ENCODE measurements around the gene LTK.

LTK gene

DNA sequence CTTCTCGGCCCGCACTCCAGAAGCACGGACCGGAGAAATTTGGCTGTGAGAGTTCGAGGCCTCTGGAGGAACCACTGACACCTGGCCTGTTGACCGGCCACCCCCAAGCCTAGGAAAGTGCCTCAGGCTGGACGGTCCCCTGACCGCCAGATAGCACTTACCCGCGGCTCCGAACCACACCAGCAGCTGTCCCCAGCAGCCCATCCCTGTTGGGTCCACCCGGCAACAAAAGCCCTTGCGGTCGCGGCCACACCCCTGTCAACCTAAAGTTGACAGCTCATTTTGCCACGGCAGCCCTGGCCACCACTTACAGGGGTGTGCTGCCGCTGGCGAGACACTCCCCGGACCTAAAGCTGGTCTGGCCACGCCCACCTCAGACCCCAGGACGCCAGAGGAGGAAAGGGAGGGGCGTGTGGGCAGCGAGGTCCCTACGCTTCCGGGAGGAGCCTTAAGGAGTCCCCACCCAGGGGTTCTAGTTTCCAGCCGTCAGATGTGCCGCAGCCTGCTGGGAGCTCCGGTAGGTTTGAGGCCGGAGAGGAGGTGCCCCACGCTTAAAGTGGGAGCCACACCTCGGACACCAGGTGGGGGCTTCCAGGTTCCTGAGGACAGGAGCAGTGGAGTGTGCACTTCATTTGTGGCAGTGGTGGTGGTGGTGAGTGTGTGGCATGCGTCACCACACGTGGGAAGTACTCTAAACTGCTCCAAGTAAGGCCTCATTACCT is at the start of gene LTK:
Gene LTK (minus strand): TSS at position 322 of the 722 bp plus-strand sequence. CDS start 118 bp downstream, at position 204.
- H3K27ac ChIP-seq (ENCODE audit: low read length): no peak within 1 kb of the TSS
- H3K4me3 ChIP-seq (ENCODE audit: low read depth in 1 of 2, low read length in 2 of 2): no peak within 1 kb of the TSS
- no peaks in the 10 kb centered on the region for H3K27me3 ChIP-seq (ENCODE audit: insufficient read depth, low read length, poor library complexity)
- no peaks in the 10 kb centered on the region for H3K9me3 ChIP-seq (ENCODE audit: insufficient read depth, low read length, severe bottlenecking)
- peaks cover 13% of the 10 kb centered on the region; the same call in 1 of the 2 replicates for H3K36me3 ChIP-seq (ENCODE audit: insufficient read depth, low read length)
- H3K79me2 ChIP-seq (ENCODE audit: insufficient read depth, low read length): no peaks in the 10 kb centered on the region
- H2AFZ ChIP-seq (ENCODE audit: low read depth, low read length): no peak within 1 kb of the TSS
- H3K4me2 ChIP-seq (ENCODE audit: insufficient read depth, low read length): no peak within 1 kb of the TSS
- ATAC-seq (ENCODE audit: insufficient read depth, low read depth) (no peak), DNase-seq (no peak)
- H3K4me1 ChIP-seq (ENCODE audit: insufficient read depth, low read length): no peaks in the 10 kb centered on the region
- no peak within 1 kb of the TSS for H3K9ac ChIP-seq (ENCODE audit: low read depth, low read length)
- H4K20me1 ChIP-seq (ENCODE audit: insufficient read depth, low read length): no peaks in the 10 kb centered on the region
- TF ChIP-seq, protein P1, sequence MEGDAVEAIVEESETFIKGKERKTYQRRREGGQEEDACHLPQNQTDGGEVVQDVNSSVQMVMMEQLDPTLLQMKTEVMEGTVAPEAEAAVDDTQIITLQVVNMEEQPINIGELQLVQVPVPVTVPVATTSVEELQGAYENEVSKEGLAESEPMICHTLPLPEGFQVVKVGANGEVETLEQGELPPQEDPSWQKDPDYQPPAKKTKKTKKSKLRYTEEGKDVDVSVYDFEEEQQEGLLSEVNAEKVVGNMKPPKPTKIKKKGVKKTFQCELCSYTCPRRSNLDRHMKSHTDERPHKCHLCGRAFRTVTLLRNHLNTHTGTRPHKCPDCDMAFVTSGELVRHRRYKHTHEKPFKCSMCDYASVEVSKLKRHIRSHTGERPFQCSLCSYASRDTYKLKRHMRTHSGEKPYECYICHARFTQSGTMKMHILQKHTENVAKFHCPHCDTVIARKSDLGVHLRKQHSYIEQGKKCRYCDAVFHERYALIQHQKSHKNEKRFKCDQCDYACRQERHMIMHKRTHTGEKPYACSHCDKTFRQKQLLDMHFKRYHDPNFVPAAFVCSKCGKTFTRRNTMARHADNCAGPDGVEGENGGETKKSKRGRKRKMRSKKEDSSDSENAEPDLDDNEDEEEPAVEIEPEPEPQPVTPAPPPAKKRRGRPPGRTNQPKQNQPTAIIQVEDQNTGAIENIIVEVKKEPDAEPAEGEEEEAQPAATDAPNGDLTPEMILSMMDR (IDR thresholded peaks at IDR 0.05; ENCODE audit: borderline replicate concordance, extremely low read depth, low read length, poor library complexity, severe bottlenecking): no peak
- no peak for TF ChIP-seq EZH2 (IDR thresholded peaks at IDR 0.05; ENCODE audit: borderline replicate concordance, low read depth, low read length, severe bottlenecking)

DNA sequence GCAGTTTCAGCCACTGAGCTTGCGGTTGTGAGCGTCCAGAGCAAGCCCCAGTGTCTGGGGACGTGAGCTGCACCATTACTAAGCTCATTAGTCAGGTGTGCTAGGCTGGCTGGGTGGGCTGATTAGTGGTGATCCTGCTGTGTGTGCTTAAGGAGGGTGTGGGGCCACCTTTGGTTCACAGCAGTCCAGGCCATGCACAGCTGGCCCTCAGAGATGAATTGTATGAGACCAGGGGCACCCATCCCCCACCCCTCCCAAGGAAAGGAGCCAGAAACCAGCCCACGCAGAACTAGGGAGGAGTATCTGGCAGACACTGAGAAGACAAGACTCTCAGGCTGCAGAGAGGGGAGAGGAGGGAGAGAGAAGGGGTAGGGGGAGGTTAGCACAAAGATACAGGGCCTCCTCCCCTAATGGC is 49.2 kb upstream of the LTK start:
- Histone ChIP-seq H3K4me2 (ENCODE audit: insufficient read depth, low read length) (no peak overlapping the region), H3K9ac (ENCODE audit: low read depth, low read length) (no peak overlapping the region), H4K20me1 (ENCODE audit: insufficient read depth, low read length) (peaks cover 10% of the 10 kb centered on the region; the same call in 1 of the 2 replicates), H3K27ac (ENCODE audit: low read length) (no peak overlapping the region), H3K27me3 (ENCODE audit: insufficient read depth, low read length, poor library complexity) (no peaks in the 10 kb centered on the region), H3K9me3 (ENCODE audit: insufficient read depth, low read length, severe bottlenecking) (no peaks in the 10 kb centered on the region), H2AFZ (ENCODE audit: low read depth, low read length) (no peak overlapping the region), H3K79me2 (ENCODE audit: insufficient read depth, low read length) (peaks cover 17% of the 10 kb centered on the region), H3K4me3 (ENCODE audit: low read depth in 1 of 2, low read length in 2 of 2) (no peak overlapping the region), H3K4me1 (ENCODE audit: insufficient read depth, low read length) (peaks cover 32% of the 10 kb centered on the region), H3K36me3 (ENCODE audit: insufficient read depth, low read length) (peaks cover 57% of the 10 kb centered on the region)
- ATAC-seq (ENCODE audit: insufficient read depth, low read depth) (no peak), DNase-seq (no peak)
- TF ChIP-seq EZH2 (IDR thresholded peaks at IDR 0.05; ENCODE audit: borderline replicate concordance, low read depth, low read length, severe bottlenecking): no peak
- TF ChIP-seq, protein P1 (IDR thresholded peaks at IDR 0.05; ENCODE audit: borderline replicate concordance, extremely low read depth, low read length, poor library complexity, severe bottlenecking): no peak

DNA sequence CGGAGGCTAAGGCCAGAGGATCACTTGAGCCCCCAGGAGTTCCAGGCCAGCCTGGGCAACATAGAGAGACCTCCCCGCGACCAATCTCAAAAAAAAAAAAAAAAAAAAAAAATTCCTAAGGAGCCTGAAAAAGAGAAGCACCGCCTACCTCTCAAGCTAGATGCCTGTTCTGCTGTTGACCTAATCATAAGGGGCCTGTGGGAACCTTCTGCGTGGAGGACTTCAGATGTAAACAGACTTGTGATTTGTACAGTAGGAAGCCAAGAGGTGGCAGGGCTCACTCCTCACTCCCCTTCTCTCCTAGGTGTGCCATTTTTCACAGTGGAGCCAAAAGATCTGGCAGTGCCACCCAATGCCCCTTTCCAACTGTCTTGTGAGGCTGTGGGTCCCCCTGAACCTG is 48.6 kb upstream of the LTK start:
- H3K4me2 ChIP-seq (ENCODE audit: insufficient read depth, low read length): no peak overlapping the region
- H3K36me3 ChIP-seq (ENCODE audit: insufficient read depth, low read length): peaks cover 51% of the 10 kb centered on the region
- H3K79me2 ChIP-seq (ENCODE audit: insufficient read depth, low read length): peaks cover 17% of the 10 kb centered on the region
- peaks cover 10% of the 10 kb centered on the region; the same call in 1 of the 2 replicates for H4K20me1 ChIP-seq (ENCODE audit: insufficient read depth, low read length)
- TF ChIP-seq EZH2 (IDR thresholded peaks at IDR 0.05; ENCODE audit: borderline replicate concordance, low read depth, low read length, severe bottlenecking): no peak
- TF ChIP-seq, protein P1 (IDR thresholded peaks at IDR 0.05; ENCODE audit: borderline replicate concordance, extremely low read depth, low read length, poor library complexity, severe bottlenecking): no peak
- ATAC-seq (ENCODE audit: insufficient read depth, low read depth): no peak
- H2AFZ ChIP-seq (ENCODE audit: low read depth, low read length): no peak overlapping the region
- no peak overlapping the region for H3K4me3 ChIP-seq (ENCODE audit: low read depth in 1 of 2, low read length in 2 of 2)
- peaks cover 37% of the 10 kb centered on the region for H3K4me1 ChIP-seq (ENCODE audit: insufficient read depth, low read length)
- DNase-seq: no peak
- H3K27ac ChIP-seq (ENCODE audit: low read length): no peak overlapping the region
- no peaks in the 10 kb centered on the region for H3K27me3 ChIP-seq (ENCODE audit: insufficient read depth, low read length, poor library complexity)
- H3K9me3 ChIP-seq (ENCODE audit: insufficient read depth, low read length, severe bottlenecking): no peaks in the 10 kb centered on the region
- H3K9ac ChIP-seq (ENCODE audit: low read depth, low read length): no peak overlapping the region
